Mesendoderm (in vitro differentiated cells): ENCODE data around the gene TINAG.

Experiments used
- DNase-seq: peaks from one replicate; pipeline ENCODE4 v3.0.0; 2013
- H2AK5ac ChIP-seq: 2 replicates; pipeline ENCODE4 v1.6.1; 2013; ENCODE audit warnings: low read length, inconsistent platforms
- H2BK120ac ChIP-seq: 2 replicates; pipeline ENCODE4 v1.6.1; 2013; ENCODE audit warnings: low read depth, mild to moderate bottlenecking, low read length, moderate library complexity, mixed read lengths
- H2BK15ac ChIP-seq: replicated peaks from 2 replicates; pipeline ENCODE4 v1.6.1; 2013; ENCODE audit warnings: low read depth, mild to moderate bottlenecking, moderate library complexity
- H2BK5ac ChIP-seq: 2 replicates; pipeline ENCODE4 v1.6.1; 2013; ENCODE audit warnings: low read length, inconsistent platforms
- H3K18ac ChIP-seq: 2 replicates; pipeline ENCODE4 v1.6.1; 2013; ENCODE audit warnings: mild to moderate bottlenecking, low read length, mixed read lengths
- H3K23ac ChIP-seq: one replicate; pipeline ENCODE4 v1.6.1; 2013; ENCODE audit warnings: low read length
- H3K27ac ChIP-seq: 2 replicates; pipeline ENCODE4 v1.5.1; 2013; ENCODE audit warnings: low read depth, mild to moderate bottlenecking, inconsistent platforms, low read length, moderate library complexity
- H3K27me3 ChIP-seq: 2 replicates; pipeline ENCODE4 v1.6.1; 2013; ENCODE audit warnings: low read length, control low read depth, mild to moderate bottlenecking, inconsistent platforms; ENCODE audit not compliant: insufficient read depth, poor library complexity
- H3K36me3 ChIP-seq: 2 replicates; pipeline ENCODE4 v1.6.1; 2013; ENCODE audit warnings: low read length, inconsistent platforms; ENCODE audit not compliant: control insufficient read depth, insufficient read depth
- H3K4ac ChIP-seq: one replicate; pipeline ENCODE4 v1.6.1; 2013; ENCODE audit warnings: low read depth, mild to moderate bottlenecking, low read length, moderate library complexity
- H3K4me1 ChIP-seq: 2 replicates; pipeline ENCODE4 v1.6.1; 2013; ENCODE audit warnings: low read depth, low read length, inconsistent platforms; ENCODE audit not compliant: control insufficient read depth
- H3K4me2 ChIP-seq: 2 replicates; pipeline ENCODE4 v1.6.1; 2013; ENCODE audit warnings: low read length
- H3K4me3 ChIP-seq: 2 replicates; pipeline ENCODE4 v1.5.1; 2013; ENCODE audit warnings: mild to moderate bottlenecking, low read length
- H3K56ac ChIP-seq: one replicate; pipeline ENCODE4 v1.6.1; 2013; ENCODE audit warnings: low read length
- H3K79me1 ChIP-seq: 2 replicates; pipeline ENCODE4 v1.6.1; 2013; ENCODE audit warnings: low read length, inconsistent platforms
- H3K79me2 ChIP-seq: 2 replicates; pipeline ENCODE4 v1.6.1; 2013; ENCODE audit warnings: mild to moderate bottlenecking, low read length; ENCODE audit not compliant: control insufficient read depth, insufficient read depth
- H3K9ac ChIP-seq: 2 replicates; pipeline ENCODE4 v1.6.1; 2013; ENCODE audit warnings: low read length, inconsistent platforms
- H4K5ac ChIP-seq: one replicate; pipeline ENCODE4 v1.6.1; 2013; ENCODE audit warnings: low read length
- H4K8ac ChIP-seq: one replicate; pipeline ENCODE4 v1.6.1; 2013; ENCODE audit warnings: low read depth, mild to moderate bottlenecking, control low read depth, low read length, moderate library complexity
- WGBS: extraction: QIAGEN DNeasy Blood & Tissue Kit; methylation state at CpG from one replicate; pipeline ENCODE4 v1.1.7; 2013; ENCODE audit warnings: low lambda C conversion rate, missing lambda C conversion rate; ENCODE audit not compliant: insufficient coverage; ENCODE audit errors: extremely low coverage; 5-methylcytosine and 5-hydroxymethylcytosine counted together

The TINAG gene

GRCh38 chr6:54291738-54292137 lies 16.5 kb upstream of the TINAG start:
- H3K27me3 ChIP-seq, result no peaks in the 10 kb centered on the region
- H2BK15ac ChIP-seq, result no peak overlapping the region
- H3K79me1 ChIP-seq, result no peaks in the 10 kb centered on the region
- H2BK120ac ChIP-seq, result no peak overlapping the region
- peak; percentile 73 for DNase-seq
- H4K5ac ChIP-seq, result no peak overlapping the region
- peaks cover 2% of the 10 kb centered on the region for H3K4me1 ChIP-seq
- no peak overlapping the region for H3K18ac ChIP-seq
- H3K27ac ChIP-seq, result no peak overlapping the region
- H3K36me3 ChIP-seq, result no peaks in the 10 kb centered on the region
- no peak overlapping the region for H2BK5ac ChIP-seq
- H3K56ac ChIP-seq, result no peak overlapping the region
- no peak overlapping the region for H3K4me2 ChIP-seq
- whole genome bisulfite sequencing, result no CpG with 5 or more reads among the region's 2 CpGs
- H3K4me3 ChIP-seq, result no peak overlapping the region
- H4K8ac ChIP-seq, result no peak overlapping the region
- no peak overlapping the region for H2AK5ac ChIP-seq
- H3K79me2 ChIP-seq, result no peaks in the 10 kb centered on the region
- H3K9ac ChIP-seq, result no peak overlapping the region
- no peak overlapping the region for H3K4ac ChIP-seq
- no peak overlapping the region for H3K23ac ChIP-seq

GRCh38 chr6:54294965-54295532 lies 13.2 kb upstream of the TINAG start:
- Histone ChIP-seq H2BK120ac (no peak overlapping the region), H3K36me3 (no peaks in the 10 kb centered on the region), H3K18ac (no peak overlapping the region), H4K5ac (no peak overlapping the region), H4K8ac (no peak overlapping the region), H2BK15ac (no peak overlapping the region), H3K79me1 (no peaks in the 10 kb centered on the region), H3K27ac (no peak overlapping the region), H3K79me2 (no peaks in the 10 kb centered on the region), H3K9ac (no peak overlapping the region), H3K4me3 (no peak overlapping the region), H3K23ac (no peak overlapping the region), H3K4me1 (peaks cover 2% of the 10 kb centered on the region), H3K56ac (no peak overlapping the region), H2BK5ac (no peak overlapping the region), H3K4me2 (no peak overlapping the region), H3K4ac (no peak overlapping the region), H3K27me3 (no peaks in the 10 kb centered on the region), H2AK5ac (no peak overlapping the region)
- DNase-seq, result no peak
- no CpG with 5 or more reads among the region's 8 CpGs for WGBS

DNA sequence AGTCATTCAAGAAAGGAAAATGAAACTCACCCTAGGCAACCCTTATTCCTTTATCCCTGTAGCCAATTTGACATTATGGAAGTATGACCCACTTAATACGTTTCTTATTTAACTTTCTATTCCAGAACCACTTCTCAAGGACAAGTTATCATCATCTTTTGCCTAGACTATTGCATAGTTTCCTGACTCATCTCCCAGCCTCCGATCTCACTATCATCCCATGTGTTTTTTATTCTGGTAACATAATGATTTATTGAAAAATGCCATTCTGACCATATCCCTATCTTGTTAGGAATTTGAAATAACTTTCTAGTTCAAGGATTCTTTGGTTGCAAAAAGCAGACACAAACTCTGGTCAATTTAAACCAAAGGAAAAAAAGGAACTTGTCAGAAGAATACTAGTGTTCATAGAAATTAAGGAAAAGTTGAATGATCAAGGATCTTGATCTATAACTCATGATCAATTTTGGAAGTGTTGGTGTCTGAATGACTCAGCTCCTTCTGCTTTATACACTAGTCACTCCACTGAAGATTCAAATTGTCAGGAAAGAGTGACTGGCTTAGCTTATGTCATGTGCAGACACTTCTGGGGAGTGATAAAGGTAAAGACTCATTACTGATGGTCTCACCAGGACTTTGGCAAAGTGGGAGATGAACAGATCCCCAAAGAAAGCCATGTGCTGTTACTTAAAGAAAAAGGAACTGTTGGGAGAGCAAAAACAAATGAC lies 8.5 kb upstream of the TINAG start:
- Histone ChIP-seq H3K18ac (no peak overlapping the region), H2AK5ac (no peak overlapping the region), H3K9ac (no peak overlapping the region)

DNA sequence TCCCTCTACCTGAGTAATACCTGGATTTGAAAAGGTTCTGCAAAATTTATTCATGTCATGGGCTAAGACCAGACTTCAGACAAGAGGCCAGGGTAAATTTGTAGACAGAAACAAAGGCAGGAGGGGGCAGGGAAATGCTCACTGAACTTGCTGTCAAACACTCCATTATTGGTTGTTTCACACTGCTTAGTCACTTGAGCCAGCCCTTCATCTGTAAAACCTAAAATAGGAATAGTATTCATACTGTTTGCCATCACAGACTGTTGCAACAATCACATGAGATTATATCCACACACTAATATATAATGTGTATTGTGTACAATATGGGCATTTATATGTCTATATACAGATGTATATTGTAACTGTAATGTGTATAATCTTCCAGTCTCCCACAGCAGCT lies 6.5 kb upstream of the TINAG start:
- Histone ChIP-seq H2AK5ac (no peak overlapping the region), H3K9ac (no peak overlapping the region), H3K23ac (no peak overlapping the region), H3K4me1 (no peaks in the 10 kb centered on the region), H3K27ac (no peak overlapping the region), H3K4me3 (no peak overlapping the region), H4K8ac (no peak overlapping the region), H2BK5ac (no peak overlapping the region), H3K36me3 (no peaks in the 10 kb centered on the region), H3K56ac (no peak overlapping the region), H2BK120ac (no peak overlapping the region), H3K18ac (no peak overlapping the region), H3K4me2 (no peak overlapping the region), H2BK15ac (no peak overlapping the region), H4K5ac (no peak overlapping the region), H3K79me1 (no peaks in the 10 kb centered on the region), H3K27me3 (no peaks in the 10 kb centered on the region), H3K4ac (no peak overlapping the region), H3K79me2 (no peaks in the 10 kb centered on the region)
- DNase-seq, result no peak

More for the DNA sequence above, 8.5 kb upstream of the TINAG start:
- DNase-seq, result no peak
- Histone ChIP-seq H3K4me1 (no peaks in the 10 kb centered on the region), H3K36me3 (no peaks in the 10 kb centered on the region), H3K4me3 (no peak overlapping the region), H3K79me1 (no peaks in the 10 kb centered on the region), H2BK5ac (no peak overlapping the region), H3K4ac (no peak overlapping the region), H3K56ac (no peak overlapping the region), H4K8ac (no peak overlapping the region), H4K5ac (no peak overlapping the region), H3K27ac (no peak overlapping the region), H3K79me2 (no peaks in the 10 kb centered on the region), H3K23ac (no peak overlapping the region), H2BK120ac (no peak overlapping the region), H3K27me3 (no peaks in the 10 kb centered on the region), H3K4me2 (no peak overlapping the region), H2BK15ac (no peak overlapping the region)
- no CpG with 5 or more reads among the region's 2 CpGs for WGBS

DNA sequence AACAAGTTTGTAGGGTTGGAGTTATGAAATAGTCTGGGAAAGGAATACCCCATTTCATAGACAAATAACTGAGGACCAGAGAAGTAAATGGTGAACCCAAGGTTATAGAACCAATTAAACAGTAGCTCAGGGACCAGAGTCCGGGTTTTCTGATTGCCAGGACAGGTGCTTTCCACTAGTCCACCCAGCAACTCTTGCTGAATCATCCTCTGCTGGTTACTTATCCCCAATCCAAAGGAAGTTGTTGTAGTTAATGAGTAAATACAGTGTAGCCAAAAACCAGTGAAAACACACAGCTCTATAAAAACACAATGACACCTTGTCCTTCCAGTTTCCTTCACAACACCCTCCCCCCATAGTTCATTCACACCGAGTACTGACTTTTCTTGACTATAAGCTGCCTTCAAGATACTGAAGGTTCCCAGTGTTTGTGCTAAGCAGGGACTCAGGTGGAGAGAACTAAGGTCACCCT lies 766 bp upstream of the TINAG start:
- no peak overlapping the region for H3K18ac ChIP-seq
- no peak overlapping the region for H3K4me3 ChIP-seq
- H3K4me1 ChIP-seq, result no peaks in the 10 kb centered on the region
- no peaks in the 10 kb centered on the region for H3K27me3 ChIP-seq
- no peaks in the 10 kb centered on the region for H3K79me2 ChIP-seq
- no peak overlapping the region for H3K27ac ChIP-seq
- H3K4me2 ChIP-seq, result no peak overlapping the region
- no peaks in the 10 kb centered on the region for H3K79me1 ChIP-seq
- H4K5ac ChIP-seq, result no peak overlapping the region
- H3K56ac ChIP-seq, result no peak overlapping the region
- H2AK5ac ChIP-seq, result no peak overlapping the region
- no CpG with 5 or more reads among the region's 2 CpGs for WGBS
- no peaks in the 10 kb centered on the region for H3K36me3 ChIP-seq
- no peak overlapping the region for H4K8ac ChIP-seq
- H3K23ac ChIP-seq, result no peak overlapping the region
- DNase-seq, result no peak
- no peak overlapping the region for H2BK120ac ChIP-seq
- H2BK15ac ChIP-seq, result no peak overlapping the region
- no peak overlapping the region for H2BK5ac ChIP-seq
- H3K4ac ChIP-seq, result no peak overlapping the region
- no peak overlapping the region for H3K9ac ChIP-seq

GRCh38 chr6:54308986-54309315 lies 710 bp downstream of the TINAG start:
- no peak overlapping the region for H4K5ac ChIP-seq
- H3K79me1 ChIP-seq, result no peaks in the 10 kb centered on the region
- no peak overlapping the region for H3K27ac ChIP-seq
- no peak overlapping the region for H4K8ac ChIP-seq
- no peak overlapping the region for H3K4ac ChIP-seq
- no peaks in the 10 kb centered on the region for H3K4me1 ChIP-seq
- no peaks in the 10 kb centered on the region for H3K36me3 ChIP-seq
- no peak overlapping the region for H2BK15ac ChIP-seq
- no peak overlapping the region for H3K4me3 ChIP-seq
- no peak overlapping the region for H2BK120ac ChIP-seq
- H3K56ac ChIP-seq, result no peak overlapping the region
- no peak overlapping the region for H3K23ac ChIP-seq
- no peak for DNase-seq
- H3K9ac ChIP-seq, result no peak overlapping the region
- H3K18ac ChIP-seq, result no peak overlapping the region
- no peak overlapping the region for H2AK5ac ChIP-seq
- H3K79me2 ChIP-seq, result no peaks in the 10 kb centered on the region
- no CpG with 5 or more reads among the region's 4 CpGs for WGBS
- H3K27me3 ChIP-seq, result no peaks in the 10 kb centered on the region
- no peak overlapping the region for H3K4me2 ChIP-seq
- no peak overlapping the region for H2BK5ac ChIP-seq
